Mononuclear cell (primary cell): Measurements from ENCODE around the gene ALKBH5. TPM values are rescaled to one million over a fixed set of nuclear protein-coding genes. Genes with fewer than 3 reads are reported as not detected.

Experiments used
- total RNA-seq: library from RNA; depleted of rRNA; stranded (reverse); fragments of >200 nt; gene quantifications from one replicate; pipeline ENCODE4 v1.2.3, GENCODE V29; 2012

ALKBH5 gene
- total RNA-seq, 1 donor = 97.9 TPM

Other genes with a start within 250 kb of the ALKBH5 start
- gene TOM1L2, start 211.4 kb upstream of the ALKBH5 start, total RNA-seq = 14.4 TPM
- gene DRC3, start 211.0 kb upstream of the ALKBH5 start, total RNA-seq = not detected
- gene ATPAF2, start 144.7 kb upstream of the ALKBH5 start, total RNA-seq = 19.9 TPM
- gene GID4, start 144.4 kb upstream of the ALKBH5 start, total RNA-seq = 3.1 TPM
- 32.5 TPM for gene DRG2, start 95.9 kb upstream of the ALKBH5 start, total RNA-seq
- gene MYO15A, start 75.1 kb upstream of the ALKBH5 start, total RNA-seq = 0.84 TPM
- 8.6 TPM for gene LLGL1, start 41.8 kb downstream of the ALKBH5 start, total RNA-seq
- gene FLII, start 74.9 kb downstream of the ALKBH5 start, total RNA-seq = 122 TPM
- gene MIEF2, start 76.8 kb downstream of the ALKBH5 start, total RNA-seq = 5.9 TPM
- gene TOP3A, start 131.2 kb downstream of the ALKBH5 start, total RNA-seq = 33.0 TPM
- gene SMCR8, start 131.5 kb downstream of the ALKBH5 start, total RNA-seq = 55.6 TPM
- 3.1 TPM for gene SHMT1, start 179.7 kb downstream of the ALKBH5 start, total RNA-seq
- not detected for gene EVPLL, start 193.9 kb downstream of the ALKBH5 start, total RNA-seq